GM12878 (cell line): ENCODE data around the gene COPZ1. TPM values are rescaled to one million over a fixed set of nuclear protein-coding genes. Genes with fewer than 3 reads are reported as not detected.

ENCODE experiments used
- CEBPZ ChIP-seq: fragments of 150-350 bp; IDR thresholded peaks from 2 replicates; pipeline ENCODE4 v1.6.1; 2016; ENCODE audit warnings: low read depth, low read length
- CHD1 ChIP-seq: IDR thresholded peaks from 2 replicates; pipeline ENCODE4 v1.6.1; 2012; ENCODE audit warnings: low read depth, low read length, improper control_type of control experiment
- EP300 ChIP-seq, 2 experiments: fragments of 150-350 bp in 1 of 2; IDR thresholded peaks; 2 replicates each; pipeline ENCODE4 v1.6.1; 2011 to 2012; ENCODE audit warnings: low read depth in 2 of 2, low read length in 2 of 2, borderline replicate concordance in 1 of 2, improper control_type of control experiment in 1 of 2, inconsistent platforms in 1 of 2; ENCODE audit not compliant: control insufficient read depth in 1 of 2
- FOXM1 ChIP-seq: IDR thresholded peaks from 2 replicates; pipeline ENCODE4 v1.6.1; 2012; ENCODE audit warnings: low read depth, mild to moderate bottlenecking, inconsistent platforms, low read length, moderate library complexity
- HCFC1 ChIP-seq: fragments of 150-350 bp; IDR thresholded peaks from 2 replicates; pipeline ENCODE4 v1.6.1; 2014; ENCODE audit warnings: low read length
- HDAC2 ChIP-seq: fragments of 200-600 bp; sonication (generic); IDR thresholded peaks from 2 replicates; pipeline ENCODE4 v1.6.1; 2017
- LARP7 ChIP-seq: fragments of 450-650 bp; IDR thresholded peaks from 2 replicates; pipeline ENCODE4 v1.6.1; 2017; ENCODE audit warnings: mild to moderate bottlenecking
- MTA3 ChIP-seq: IDR thresholded peaks from 2 replicates; pipeline ENCODE4 v1.6.1; 2012; ENCODE audit warnings: low read length, inconsistent platforms, borderline replicate concordance
- SP1 ChIP-seq: IDR thresholded peaks from one replicate; pipeline ENCODE4 v1.6.1; 2011; ENCODE audit warnings: low read depth, low read length
- SUPT20H ChIP-seq: IDR thresholded peaks from 2 replicates; pipeline ENCODE4 v1.6.1; 2011; ENCODE audit warnings: low read depth, mild to moderate bottlenecking, low read length, moderate library complexity, borderline replicate concordance; ENCODE audit not compliant: control insufficient read depth
- TARDBP ChIP-seq: IDR thresholded peaks from 2 replicates; pipeline ENCODE4 v1.6.1; 2016; ENCODE audit warnings: borderline replicate concordance
- TBL1XR1 ChIP-seq: IDR thresholded peaks from 2 replicates; pipeline ENCODE4 v1.6.1; 2012; ENCODE audit warnings: low read depth, low read length, improper control_type of control experiment
- polyA plus RNA-seq, 11 experiments: library from polyadenylated mRNA; depleted of rRNA in 4 of 11; unstranded in 6 of 11; stranded (reverse) in 5 of 11; fragments of >200 nt; fragmentation: Nextera tagmentation in 4 of 11; fragmentation: Illumina TruSeq in 1 of 11; extraction: Ambion mirVana in 4 of 11; extraction: Trizol in 1 of 11; gene quantifications; 1 replicate in 1 of 11; 2 replicates in 10 of 11; pipeline versions ENCODE4 v1.2.1 to v1.2.3, GENCODE V29; 2011 to 2016; ENCODE audit warnings: inconsistent platforms in 2 of 11, missing spikeins in 2 of 11, low read depth in 1 of 11
- total RNA-seq, 4 experiments: library from RNA; depleted of rRNA in 3 of 4; stranded (reverse); fragments of >200 nt in 3 of 4; fragmentation: Illumina TruSeq in 1 of 4; extraction: Trizol in 1 of 4; gene quantifications; 2 replicates each; pipeline versions ENCODE4 v1.2.1 to v1.2.3, GENCODE V29; 2013 to 2021
- TF ChIP-seq, protein P1 (sequence below): IDR thresholded peaks from 2 replicates; pipeline ENCODE4 v1.6.1; 2011; ENCODE audit warnings: low read depth, low read length, improper control_type of control experiment, borderline replicate concordance
- TF ChIP-seq, protein P2 (sequence below): IDR thresholded peaks from 2 replicates; pipeline ENCODE4 v1.6.1; 2011; ENCODE audit warnings: mild to moderate bottlenecking, low read depth, low read length, moderate library complexity; ENCODE audit not compliant: insufficient replicate concordance

The COPZ1 gene
- total and polyA plus RNA-seq, 10 of the 15 experiments (the other 5 are each of a cell fraction or from before 2014, with no cell fraction given) = 112 to 378 (median 184) TPM

DNA sequence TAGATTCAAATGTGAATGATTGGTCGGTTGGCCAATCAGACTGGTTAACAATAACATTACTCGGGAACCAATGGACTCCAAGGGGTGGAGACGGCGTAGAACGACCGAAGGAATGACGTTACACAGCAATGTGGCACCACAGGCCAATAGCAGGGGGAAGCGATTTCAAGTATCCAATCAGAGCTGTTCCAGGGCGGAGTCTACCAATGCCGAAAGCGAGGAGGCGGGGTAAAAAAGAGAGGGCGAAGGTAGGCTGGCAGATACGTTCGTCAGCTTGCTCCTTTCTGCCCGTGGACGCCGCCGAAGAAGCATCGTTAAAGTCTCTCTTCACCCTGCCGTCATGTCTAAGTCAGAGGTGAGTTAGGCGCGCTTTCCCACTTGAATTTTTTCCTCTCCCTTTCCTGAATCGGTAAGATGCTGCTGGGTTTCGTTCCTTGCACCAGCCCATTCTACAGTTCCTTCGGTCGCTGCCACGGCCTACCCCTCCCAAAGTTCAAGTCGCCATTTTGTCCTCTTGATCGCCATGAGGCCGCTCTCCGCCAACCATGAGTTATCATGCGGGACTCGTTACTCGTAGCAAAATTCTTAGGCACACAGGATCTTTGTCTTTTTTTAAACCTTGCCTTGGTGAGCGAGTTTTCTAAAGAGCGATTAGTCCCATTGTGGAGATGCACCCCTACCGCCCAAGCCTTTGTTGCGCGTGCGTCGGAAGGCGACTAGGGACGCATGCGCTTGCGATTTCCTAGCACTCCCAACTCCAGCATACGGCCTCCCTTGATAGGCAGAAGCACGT is 44.3 kb upstream of the COPZ1 start, which contains the start of gene HNRNPA1 (continued):
- TF ChIP-seq, protein P1, sequence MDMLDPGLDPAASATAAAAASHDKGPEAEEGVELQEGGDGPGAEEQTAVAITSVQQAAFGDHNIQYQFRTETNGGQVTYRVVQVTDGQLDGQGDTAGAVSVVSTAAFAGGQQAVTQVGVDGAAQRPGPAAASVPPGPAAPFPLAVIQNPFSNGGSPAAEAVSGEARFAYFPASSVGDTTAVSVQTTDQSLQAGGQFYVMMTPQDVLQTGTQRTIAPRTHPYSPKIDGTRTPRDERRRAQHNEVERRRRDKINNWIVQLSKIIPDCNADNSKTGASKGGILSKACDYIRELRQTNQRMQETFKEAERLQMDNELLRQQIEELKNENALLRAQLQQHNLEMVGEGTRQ = no peak; the same call in 1 of the 2 replicates
- TF ChIP-seq MTA3 (no peak), HDAC2 (no peak), FOXM1 (no peak), TBL1XR1 (no peak), CHD1 (peak; percentile 91; the same call in 1 of the 2 replicates), HCFC1 (no peak), TARDBP (no peak), SUPT20H (no peak), CEBPZ (peak; percentile 83), SP1 (peak; percentile 99), LARP7 (peak; percentile 66; the same call in 1 of the 2 replicates), EP300 (IDR thresholded peaks at IDR 0.05; ENCODE audit: borderline replicate concordance in 1 of 2, control insufficient read depth in 1 of 2, low read depth in 2 of 2, low read length in 2 of 2) (0 out of 4 replicates have a peak, but pooled peaks of 1 of the 2 experiments have one; percentile 17)
- TF ChIP-seq, protein P2, sequence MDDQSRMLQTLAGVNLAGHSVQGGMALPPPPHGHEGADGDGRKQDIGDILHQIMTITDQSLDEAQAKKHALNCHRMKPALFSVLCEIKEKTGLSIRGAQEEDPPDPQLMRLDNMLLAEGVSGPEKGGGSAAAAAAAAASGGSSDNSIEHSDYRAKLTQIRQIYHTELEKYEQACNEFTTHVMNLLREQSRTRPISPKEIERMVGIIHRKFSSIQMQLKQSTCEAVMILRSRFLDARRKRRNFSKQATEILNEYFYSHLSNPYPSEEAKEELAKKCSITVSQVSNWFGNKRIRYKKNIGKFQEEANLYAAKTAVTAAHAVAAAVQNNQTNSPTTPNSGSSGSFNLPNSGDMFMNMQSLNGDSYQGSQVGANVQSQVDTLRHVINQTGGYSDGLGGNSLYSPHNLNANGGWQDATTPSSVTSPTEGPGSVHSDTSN = peak; percentile 94
